ENCODE measurements around the gene ICE2.

DNA sequence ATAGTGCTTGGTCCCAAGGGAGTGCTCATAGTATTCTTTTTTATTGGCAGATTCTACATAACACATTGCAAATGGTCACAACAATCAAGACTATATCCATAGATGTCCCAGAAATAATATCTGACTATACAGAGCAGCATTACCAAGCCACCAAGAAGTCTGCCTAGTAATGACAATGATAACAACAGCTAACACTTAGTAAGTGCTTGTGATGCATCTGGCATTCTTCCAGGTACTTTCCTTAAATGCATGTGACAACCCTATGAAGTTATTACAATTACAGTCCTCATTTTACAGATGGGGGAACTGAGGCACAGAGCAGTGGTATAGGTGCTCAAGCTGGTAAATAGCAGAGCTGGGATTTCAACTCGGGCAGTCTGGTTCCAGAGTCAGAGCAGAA is 49.6 kb upstream of the ICE2 start:
- TF ChIP-seq ZNF274 (IDR thresholded peaks at IDR 0.05; ENCODE audit: low read depth, low read length), result no peak
- TF ChIP-seq YY1 (IDR thresholded peaks at IDR 0.05; ENCODE audit: insufficient read depth, insufficient read length), result no peak
- no peak for TF ChIP-seq SUZ12 (IDR thresholded peaks at IDR 0.05; ENCODE audit: extremely low read depth, insufficient read depth, insufficient read length)
